HG03139 (cell line): ENCODE data around the gene NELFCD.
"Not testable (repeated sequence)": the region's sequence is repeated elsewhere in the genome, so short reads cannot be mapped to it uniquely, and the experiment has no call there.

Experiments used
- ATAC-seq: cut with Tn5 transposase; IDR thresholded peaks from one replicate; pipeline ENCODE4 v1.9.1; 2021; ENCODE audit not compliant: unreplicated experiment

NELFCD gene

DNA sequence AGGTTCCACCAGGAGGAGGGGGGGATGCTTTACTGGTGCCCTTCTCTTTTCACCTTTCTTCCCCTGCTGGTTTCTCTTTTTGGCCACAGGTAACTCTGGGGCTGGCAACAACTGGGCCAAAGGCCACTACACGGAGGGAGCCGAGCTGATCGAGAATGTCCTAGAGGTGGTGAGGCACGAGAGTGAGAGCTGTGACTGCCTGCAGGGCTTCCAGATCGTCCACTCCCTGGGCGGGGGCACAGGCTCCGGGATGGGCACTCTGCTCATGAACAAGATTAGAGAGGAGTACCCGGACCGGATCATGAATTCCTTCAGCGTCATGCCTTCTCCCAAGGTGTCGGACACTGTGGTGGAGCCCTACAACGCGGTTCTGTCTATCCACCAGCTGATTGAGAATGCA is 42.6 kb downstream of the NELFCD start:
- ATAC-seq: no peak

DNA sequence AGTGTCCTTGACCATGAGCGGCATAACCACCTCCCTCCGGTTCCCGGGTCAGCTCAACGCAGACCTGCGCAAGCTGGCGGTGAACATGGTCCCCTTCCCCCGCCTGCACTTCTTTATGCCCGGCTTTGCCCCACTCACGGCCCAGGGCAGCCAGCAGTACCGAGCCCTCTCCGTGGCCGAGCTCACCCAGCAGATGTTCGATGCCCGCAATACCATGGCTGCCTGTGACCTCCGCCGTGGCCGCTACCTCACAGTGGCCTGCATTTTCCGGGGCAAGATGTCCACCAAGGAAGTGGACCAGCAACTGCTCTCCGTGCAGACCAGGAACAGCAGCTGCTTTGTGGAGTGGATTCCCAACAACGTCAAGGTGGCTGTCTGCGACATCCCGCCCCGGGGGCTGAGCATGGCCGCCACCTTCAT is 43.1 kb downstream of the NELFCD start:
- no peak for ATAC-seq

DNA sequence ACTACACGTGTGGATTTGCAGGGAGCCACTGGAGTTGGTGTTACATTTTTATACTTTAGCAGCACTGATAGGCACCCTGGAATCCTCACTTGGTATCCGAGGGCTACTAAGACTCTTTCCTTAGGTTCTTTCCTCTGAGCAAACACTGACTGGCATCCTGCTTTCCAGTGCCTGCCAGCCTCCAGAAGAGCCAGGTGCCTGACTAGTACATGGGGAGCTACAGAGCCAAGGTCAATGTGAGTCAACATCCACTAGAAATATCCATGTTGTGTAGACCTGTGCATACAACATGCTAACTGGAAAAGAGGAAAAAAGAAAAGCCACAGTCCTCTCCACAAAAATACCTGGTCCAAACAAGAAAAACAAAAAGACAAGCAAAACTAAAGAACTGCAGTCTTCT is 44.0 kb downstream of the NELFCD start:
- ATAC-seq: no peak

DNA sequence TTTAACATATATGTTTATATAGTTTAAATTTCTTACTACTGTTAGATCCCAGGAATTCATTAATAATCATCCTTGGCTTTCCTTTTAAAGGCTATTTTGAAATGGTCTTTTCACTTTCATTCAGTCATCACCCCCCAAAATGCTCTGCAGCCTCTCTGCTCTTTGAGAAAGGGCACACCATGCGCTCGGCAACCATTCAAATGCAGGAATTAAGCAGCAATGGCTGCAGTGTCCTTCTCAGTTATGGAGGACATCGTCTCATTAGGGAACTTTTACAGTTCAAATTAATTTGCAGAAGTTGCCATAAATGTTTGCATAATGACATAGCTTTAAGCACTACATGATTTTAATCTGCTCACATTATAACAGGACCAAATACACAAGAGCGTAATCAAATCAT is 44.5 kb downstream of the NELFCD start:
- ATAC-seq: no peak

DNA sequence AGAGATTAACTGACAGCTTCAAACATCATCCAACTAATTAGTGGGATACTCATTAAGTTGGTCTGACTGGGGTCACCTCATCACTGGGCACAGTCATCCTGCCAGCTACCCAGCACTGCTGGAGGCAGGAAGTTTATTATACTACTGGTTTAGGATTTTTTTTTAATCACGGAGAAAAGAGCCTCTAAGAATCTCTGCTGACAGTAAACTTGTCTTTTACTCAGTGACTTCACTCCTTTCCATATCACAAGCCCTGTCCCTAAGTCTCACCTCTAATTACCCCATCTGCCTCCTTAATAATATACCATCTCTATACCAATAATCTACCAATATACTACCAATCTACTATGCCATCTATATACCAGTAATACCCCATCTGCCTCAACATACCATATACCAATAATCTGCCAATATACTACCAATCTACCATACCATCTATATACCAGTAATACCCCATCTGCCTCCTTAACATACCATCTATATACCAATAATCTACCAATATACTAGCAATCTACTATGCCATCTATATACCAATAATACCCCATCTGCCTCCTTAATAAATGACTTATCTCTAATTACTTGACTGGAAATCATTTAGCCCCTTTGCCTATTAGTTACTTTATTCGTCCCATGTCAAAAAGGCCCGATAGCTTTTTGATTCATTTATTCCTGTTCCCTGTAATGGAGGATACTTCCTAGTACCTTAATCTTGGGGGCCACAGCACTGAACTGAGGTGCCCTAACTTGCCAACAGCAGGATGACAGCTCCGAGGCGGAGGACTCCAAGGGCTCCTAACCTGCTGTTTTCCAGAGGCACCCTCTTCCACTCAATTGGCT is 46.1 kb downstream of the NELFCD start:
- no peak for ATAC-seq

DNA sequence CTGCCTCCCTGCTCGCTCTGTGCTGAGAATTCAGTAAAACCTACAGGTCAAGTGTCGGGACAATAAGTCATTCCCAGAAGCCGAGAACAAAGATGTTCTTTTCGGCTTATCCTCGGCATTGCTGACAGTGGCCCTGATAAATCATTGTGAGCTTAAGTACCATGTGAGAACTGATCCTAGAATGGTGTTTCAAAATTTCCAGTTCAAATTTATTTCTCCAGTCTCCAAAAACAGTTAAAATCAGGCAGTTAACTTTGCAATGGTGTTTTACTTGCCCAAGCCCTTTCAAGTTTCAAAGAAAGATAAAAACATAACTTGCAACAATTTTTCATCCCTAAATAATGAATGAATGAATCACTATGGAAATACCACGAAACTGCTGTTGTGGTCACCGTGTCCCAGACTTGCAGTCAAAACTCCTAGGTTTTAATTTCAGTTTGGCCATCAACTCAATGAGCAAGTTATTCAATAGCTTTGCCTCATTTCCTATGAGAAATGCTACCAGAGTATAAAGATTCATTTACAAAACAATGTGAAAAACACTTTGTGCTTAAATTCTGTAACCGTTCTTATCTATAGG is 46.8 kb downstream of the NELFCD start:
- no peak for ATAC-seq

DNA sequence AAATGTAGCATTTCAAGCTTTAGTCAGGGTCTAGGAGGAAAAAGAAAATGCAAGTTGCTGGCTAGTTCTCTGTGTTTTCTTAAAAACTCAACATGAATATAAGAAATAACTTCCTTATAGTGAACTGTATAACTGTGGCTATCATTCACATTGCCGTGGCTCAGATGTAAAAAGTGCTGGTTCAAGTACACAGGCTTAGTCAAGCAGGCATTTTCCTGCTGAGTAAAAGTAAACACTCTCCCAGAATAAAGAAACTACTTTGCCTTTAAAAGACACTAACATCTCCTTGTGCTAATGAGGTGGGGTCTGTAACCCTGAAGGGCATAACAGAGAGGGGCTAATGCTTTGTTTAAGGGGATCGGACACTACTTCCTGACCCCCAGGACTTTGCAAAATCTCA is 47.8 kb downstream of the NELFCD start:
- ATAC-seq: no peak

DNA sequence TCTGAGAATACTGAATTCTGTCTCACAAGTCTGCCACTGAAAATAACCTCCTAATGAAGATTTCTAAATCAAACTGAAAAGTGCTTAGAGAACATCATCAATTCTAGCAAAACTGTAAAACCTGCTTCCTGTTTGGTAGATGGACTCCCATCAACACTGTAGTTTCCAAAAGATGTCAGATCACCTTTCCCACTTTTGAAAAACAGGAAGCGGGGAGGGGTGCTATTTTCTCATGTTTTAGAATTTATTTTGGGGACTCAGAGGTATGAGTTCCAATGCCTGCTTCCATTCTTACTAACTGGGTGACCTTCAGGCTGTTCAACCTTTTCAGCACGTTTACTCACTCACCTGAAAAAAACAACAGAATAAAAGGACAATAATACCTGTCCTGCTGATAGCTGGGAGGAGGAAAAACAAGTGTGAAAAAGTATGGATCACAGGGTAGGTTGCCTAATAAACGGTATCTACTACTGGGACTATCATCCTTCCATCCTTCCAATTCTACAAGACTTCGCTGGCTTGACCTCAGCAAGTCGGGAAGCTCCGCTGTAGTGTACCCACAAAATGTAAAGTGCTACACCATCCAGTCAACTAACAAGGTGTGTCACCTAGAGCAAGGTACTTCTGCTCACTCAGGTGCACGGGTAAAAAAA is 50.0 kb downstream of the NELFCD start:
- no peak for ATAC-seq

DNA sequence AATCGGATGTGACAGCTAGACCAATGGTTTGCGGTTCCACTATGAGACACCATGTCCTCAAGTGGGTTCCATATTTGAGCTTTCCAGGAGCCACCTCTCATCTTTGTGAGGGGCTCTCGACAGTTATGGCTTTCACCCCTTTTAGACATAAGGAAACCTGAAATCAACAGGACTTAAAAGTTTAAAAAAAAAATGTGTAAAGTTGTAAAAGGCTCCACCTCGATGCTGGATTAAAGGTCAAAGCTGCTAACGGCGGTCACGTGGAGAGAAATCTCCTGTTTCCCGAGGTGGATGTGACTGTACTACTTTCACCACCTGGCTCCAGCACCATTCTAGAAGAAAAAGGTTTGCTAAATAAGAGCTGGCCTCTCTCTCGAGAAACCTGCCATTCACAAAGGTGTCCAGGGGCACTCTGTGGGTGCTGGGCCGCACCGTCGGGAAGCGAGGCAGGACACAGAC is 50.5 kb downstream of the NELFCD start:
- no peak for ATAC-seq

DNA sequence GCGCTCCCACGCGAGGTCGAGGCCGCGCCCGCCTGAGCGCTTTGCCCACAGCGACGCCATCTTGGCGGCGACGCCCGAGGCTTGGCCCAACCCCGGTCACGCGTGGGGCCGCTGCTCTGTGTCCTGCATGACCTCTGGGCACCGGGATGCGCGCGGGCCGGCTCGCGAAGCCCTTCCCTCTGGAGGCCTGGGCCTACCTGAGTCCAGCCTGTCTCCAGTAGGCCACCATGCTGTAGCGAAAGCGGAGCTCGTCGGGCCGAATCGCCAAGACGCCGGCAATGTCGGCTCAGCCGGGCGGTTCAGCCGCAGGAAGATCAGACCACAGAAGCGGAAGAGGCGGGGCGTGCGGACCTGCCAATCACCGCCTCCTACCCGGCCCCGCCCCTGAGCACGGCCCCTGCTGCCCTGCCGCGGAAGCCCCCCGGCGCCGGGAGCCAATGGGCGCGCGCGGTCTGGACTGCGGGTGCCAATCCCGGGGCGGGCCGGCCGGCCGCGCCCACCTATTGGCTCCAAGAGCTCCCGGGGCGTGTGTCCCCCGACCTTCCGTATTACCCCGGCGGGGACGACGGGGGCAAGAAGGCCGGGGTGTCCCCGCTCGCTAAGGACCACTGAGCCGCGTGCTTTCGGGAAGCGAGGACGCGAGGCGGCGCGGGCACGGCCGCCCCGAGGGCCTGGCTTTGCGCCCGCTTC is 51.1 kb downstream of the NELFCD start, which contains the start of gene ATP5F1E:
Gene ATP5F1E (minus strand): TSS at position 313 of the 690 bp plus-strand sequence. CDS start 84 bp downstream, at position 229.
- peak; percentile 95 for ATAC-seq

DNA sequence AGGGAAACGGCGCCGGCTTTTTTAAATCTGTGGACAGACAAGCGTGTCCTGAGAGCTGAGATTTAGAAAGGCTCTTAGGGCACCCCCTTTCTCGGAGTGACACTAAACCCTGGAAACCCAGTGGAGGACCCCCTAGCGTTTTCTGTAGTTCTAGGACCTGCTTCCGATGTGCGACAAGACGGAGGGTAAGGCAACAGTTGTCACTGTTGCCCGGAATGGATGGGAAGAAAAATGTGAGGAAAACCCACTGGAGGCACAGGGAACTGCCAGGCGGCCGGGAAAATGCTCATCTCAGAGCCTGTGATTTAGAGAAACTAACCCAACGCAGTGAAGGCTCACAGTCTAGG is 51.6 kb downstream of the NELFCD start:
- ATAC-seq: no peak

DNA sequence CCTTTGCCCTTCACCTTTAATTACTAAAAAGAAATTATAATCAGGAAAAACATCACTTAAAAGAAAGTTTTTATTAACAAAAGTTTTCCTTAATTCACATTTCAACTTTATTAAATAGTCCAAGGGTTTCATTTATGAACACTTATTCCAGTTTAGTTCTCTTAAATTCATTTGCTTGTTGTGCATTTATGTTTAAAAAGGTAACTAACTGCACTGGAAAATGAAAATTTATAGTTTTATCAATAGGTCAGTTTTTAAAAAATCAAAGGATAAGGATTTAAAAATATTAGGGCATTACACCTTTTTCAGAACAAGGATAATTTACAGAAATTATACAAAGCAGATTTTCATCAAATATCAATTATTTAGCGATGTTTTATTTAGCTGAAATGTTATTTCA is 52.0 kb downstream of the NELFCD start:
- ATAC-seq: no peak

DNA sequence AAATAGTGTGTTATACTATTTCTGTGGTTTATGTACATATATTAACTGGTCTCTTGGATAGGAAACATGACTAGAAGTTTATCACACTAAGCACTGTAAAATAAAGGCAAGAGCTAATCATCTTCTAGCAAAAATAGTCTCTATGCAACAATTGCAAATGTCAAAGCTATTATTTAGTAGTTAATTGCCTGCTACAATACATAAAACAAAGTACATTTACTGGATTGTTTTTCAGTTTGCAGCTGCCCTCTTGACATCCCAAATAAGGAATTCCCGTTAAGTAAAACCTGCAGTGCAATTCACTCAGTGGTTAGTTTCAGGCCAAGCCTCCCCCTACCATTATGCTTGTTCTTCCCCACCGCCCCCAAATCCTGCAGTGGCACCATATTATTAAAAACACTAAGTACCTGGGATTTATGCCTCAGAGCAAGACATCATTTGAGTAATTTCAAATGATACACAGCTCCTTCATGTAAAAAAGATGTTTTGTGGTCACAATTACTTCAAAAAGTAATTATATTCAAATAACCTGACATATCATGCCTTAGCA is 52.6 kb downstream of the NELFCD start:
- ATAC-seq: no peak

DNA sequence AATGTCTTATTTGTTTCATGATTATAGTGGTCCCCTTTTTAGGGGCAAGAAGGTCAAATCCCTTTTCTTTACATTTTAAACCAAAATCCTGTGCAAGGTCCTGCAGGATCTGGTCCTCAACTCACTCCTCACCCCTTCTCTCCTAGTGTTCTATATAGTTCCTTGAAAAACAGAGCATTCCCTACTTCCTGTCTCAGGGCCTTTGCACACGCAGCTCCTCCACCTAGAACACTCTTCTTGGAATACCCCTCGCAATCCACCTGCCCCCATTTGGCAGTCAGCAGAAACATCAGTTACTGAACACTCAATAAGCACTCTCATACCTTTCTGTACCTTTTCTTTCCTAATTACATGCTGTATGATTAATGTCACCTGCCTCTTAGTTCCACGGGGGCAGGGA is 54.3 kb downstream of the NELFCD start:
- ATAC-seq: no peak

DNA sequence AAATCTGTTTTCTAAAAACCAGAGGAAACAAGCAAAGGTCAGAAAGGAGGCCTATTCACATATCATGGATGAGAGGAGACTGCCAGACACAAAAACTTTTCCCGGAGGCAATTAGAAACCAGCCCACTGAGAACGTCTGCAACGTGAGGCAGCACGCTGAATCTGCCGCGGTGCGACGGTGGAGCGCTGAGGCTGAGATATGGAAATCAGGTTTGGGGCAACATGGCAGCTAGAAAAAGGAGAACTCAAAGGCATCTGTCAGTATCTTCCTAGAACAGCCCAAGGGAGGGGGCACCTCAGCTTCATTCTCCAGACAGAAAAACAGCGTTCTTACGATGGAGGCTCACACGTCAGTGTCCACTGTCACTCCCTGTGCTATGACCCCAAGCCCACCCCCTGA is 56.3 kb downstream of the NELFCD start:
- ATAC-seq: no peak

DNA sequence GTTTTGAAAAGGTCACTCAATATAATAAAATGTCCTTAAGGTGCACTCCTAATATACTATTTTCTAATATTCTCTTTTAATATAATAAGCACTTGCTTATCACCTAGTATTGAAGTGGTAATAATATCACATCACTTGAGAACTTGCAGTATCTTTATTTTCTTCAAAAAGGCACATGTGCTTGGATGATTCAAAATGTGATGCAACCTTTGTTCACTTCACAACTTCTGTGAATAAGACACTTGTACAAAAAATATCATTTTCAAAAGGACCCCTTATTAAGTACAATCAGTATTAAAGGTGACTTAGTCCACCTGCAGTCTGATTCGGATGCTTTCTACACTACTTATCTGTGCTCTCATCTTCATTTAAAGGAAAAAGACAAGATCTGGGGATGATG is 58.2 kb downstream of the NELFCD start:
- ATAC-seq: no peak

DNA sequence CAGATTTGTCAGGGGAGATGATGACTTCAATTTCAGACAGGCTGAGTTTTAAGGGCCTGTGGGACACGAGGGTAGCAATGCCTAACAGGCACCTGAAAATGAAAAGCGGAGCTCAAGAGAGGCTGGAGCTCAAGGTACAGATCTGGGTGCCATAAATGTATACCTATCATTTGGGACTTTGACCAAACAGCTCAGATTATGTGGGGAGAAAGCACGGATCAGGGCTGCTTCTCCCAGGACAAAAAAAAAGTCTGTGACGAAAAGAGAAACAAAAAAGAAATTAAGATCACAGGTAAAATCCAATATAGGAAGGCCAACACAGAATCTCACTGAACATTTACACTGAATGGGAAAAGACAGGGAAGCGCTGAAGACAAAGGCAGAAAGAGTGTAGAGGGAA is 59.6 kb downstream of the NELFCD start:
- ATAC-seq: no peak

DNA sequence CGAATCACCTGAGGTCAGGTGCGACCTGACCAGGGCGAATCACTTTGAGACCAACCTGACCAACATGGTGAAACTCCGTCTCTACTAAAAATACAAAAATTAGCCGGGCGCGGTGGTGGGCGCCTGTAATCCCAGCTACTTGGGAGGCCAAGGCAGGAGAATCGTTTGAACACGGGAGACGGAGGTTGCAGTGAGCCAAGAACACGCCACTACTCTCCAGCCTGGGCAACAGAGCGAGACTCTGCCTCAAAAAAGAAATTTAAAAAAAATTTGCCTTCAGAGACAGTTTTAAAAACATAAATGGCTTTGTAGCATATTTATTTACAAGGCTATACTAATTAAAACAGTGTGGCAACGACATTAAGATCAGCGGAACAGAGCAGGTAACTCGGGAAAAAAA is 60.4 kb downstream of the NELFCD start:
- ATAC-seq: not testable (repeated sequence)

DNA sequence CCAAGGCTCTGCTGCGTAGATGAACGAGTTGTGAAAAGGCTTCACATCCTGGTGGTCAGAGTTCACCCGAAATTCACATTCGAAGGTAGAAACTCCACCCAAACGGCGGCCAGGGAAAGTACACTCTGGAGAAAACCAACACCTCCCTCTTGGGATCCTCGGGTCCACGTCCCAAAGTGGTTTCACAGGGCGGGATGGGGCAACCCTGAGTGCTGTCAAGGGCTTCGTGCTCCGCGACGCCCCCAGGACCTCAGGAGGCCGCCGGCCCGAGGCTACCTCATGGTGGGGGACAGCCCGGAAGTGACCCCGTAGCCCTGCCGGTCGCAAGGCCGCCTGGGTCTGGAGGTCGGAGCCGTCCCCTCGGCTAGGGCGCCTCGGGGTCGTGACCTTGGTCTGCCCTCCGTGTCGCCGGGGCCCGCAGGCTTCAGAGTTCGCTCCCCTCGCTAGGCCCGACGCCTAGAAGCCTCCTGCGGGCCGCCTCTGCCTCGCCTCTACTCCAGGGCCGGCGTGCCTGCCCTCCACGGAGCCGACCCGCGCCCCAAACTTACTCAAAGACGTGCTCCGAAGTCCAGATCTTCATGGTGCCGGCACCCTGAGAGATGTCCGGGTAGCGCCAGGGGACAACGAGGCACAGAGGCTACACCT is 61.2 kb downstream of the NELFCD start, which contains the start of gene PRELID3B:
Gene PRELID3B (minus strand): TSS at position 636 of the 645 bp plus-strand sequence. CDS start 56 bp downstream, at position 580.
- ATAC-seq: peak; percentile 35

DNA sequence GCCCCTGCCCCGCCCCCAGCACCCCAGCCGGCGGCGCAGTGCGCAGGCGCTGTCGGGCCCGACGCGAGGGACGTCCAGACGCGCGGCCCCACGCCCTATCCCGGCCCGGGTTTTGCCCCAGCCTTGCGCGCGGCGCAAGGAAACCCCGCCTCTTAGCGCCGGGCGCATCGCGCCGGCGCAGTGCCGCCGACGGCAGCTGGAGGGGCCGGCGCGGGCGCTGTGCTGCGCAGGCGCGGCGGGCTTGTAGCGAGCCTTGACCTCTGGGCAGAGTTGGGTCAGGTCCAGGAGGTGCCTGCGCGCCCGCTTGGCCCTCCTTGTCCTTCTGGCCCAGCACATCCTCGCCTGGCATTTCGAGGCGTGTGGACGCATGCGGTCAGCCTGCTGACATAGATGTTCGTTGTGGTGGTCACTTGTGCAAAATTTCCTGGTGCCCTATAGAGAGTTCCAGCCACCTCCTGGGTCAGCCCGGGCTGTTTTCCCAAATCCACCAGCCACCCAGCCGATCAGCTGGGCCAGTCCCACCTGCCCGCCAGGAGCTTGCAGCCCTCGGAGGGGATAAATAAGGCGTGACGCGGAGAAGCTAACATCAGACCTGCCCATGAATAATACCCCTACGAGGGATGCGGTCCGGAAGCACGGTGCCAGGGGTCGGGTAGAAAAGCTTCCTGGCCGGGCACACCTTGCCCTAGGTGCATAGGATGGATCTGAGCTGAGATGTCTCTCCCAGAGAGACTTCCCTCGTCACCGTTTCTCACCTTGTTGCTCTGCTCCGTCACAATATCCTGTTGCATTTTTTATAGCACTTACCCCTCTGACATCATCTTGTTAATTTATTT is 62.0 kb downstream of the NELFCD start:
- peak; percentile 88 for ATAC-seq
